ENCODE results near the gene C1orf167. TPM values are rescaled to one million over a fixed set of nuclear protein-coding genes. Genes with fewer than 3 reads are reported as not detected.
A peak's percentile ranks its signal among the peaks of the same experiment; 100 is the strongest.

The C1orf167 gene
- total RNA-seq, 1 experiment from 2014 or later, result not detected

DNA sequence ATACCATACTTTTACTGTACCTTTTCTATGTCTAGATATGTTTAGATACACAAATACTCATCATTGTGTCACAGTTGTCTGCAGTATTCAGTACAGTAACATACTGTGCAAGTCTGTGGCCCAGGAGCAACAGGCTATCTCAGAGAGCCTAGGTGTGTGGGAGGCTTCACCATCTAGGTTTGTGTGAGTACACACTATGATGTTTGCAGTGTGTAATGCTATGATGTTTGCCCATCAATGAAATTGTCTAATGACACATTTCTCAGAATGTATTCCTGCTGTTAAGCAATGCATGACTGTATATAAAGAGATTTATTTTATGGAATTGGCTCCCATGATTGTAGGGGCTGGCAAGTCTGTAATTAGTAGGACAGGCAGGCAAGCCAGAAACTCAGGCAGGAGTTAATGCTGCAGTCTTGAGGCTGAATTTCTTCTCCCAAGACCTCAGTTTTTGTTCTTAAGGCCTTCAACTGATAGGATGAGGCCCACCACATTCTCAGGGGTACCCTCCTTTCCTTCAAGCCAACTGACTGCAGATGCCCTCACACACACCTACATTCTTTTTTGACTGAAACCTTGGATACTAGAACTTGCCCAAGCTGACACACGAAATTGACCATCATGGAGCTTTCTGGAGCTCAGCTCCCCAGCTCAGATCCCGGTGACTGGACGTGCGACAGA is 33.7 kb upstream of the C1orf167 start:
- Mint-ChIP-seq H3K9me3 (ENCODE audit: unreplicated experiment) (no peaks in the 10 kb centered on the region), H3K36me3 (ENCODE audit: insufficient read depth, unreplicated experiment) (no peaks in the 10 kb centered on the region), H3K4me3 (ENCODE audit: unreplicated experiment) (no peak overlapping the region), H3K4me1 (ENCODE audit: insufficient read depth, unreplicated experiment) (peaks cover 9% of the 10 kb centered on the region), H3K27ac (ENCODE audit: low read depth, unreplicated experiment) (no peak overlapping the region), H3K27me3 (ENCODE audit: insufficient read depth, unreplicated experiment) (no peaks in the 10 kb centered on the region)
- intact Hi-C loops (cut with micrococcal nuclease), result no loop called here
- no peak for DNase-seq (ENCODE audit: unreplicated experiment)
- ChIA-PET POLR2A (no interaction called here), CTCF (interaction anchor here (1.1 kb wide), 1 partner anchor 8 kb away, joined by 6 read pairs; no protein-coding TSS in a partner anchor)
- BruUV-seq (replicated peaks), result no TSS peak
- no peak for TF ChIP-seq CTCF (IDR thresholded peaks at IDR 0.05; ENCODE audit: unreplicated experiment)

DNA sequence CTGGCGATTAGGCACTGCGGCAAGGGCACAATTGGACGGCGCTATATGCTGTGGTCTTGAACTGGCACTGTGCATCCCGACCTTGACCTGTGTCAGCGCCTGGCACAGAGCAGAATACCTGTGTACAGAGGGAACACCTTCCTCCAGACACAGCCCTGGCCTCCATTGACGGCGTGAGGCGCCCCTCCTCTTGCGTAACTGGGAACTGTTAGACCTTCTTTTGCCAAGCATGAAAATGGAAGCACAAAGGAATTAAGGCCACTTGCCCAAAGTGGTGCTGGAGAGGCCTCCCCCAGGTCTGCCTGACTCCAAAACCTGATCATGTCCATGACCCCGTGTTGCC is 32.9 kb upstream of the C1orf167 start:
- Mint-ChIP-seq H3K27me3 (ENCODE audit: insufficient read depth, unreplicated experiment) (no peaks in the 10 kb centered on the region), H3K27ac (ENCODE audit: low read depth, unreplicated experiment) (no peak overlapping the region), H3K9me3 (ENCODE audit: unreplicated experiment) (no peaks in the 10 kb centered on the region), H3K36me3 (ENCODE audit: insufficient read depth, unreplicated experiment) (no peaks in the 10 kb centered on the region), H3K4me1 (ENCODE audit: insufficient read depth, unreplicated experiment) (peaks cover 9% of the 10 kb centered on the region), H3K4me3 (ENCODE audit: unreplicated experiment) (no peak overlapping the region)
- no peak for TF ChIP-seq CTCF (IDR thresholded peaks at IDR 0.05; ENCODE audit: unreplicated experiment)
- intact Hi-C loops (cut with micrococcal nuclease), result no loop called here
- ChIA-PET CTCF (interaction anchor here (1.1 kb wide), 1 partner anchor 9 kb away, joined by 6 read pairs; no protein-coding TSS in a partner anchor), POLR2A (no interaction called here)
- no TSS peak for BruUV-seq (replicated peaks)
- DNase-seq (ENCODE audit: unreplicated experiment), result no peak

GRCh38 chr1:11729498-11730428 is 32.2 kb upstream of the C1orf167 start:
- ChIA-PET CTCF (no interaction called here), POLR2A (interaction anchor here (0.9 kb wide), 1 partner anchor 77 kb away, joined by 4 read pairs; no protein-coding TSS in a partner anchor)
- no peak overlapping the region for H3K4me3 Mint-ChIP-seq (ENCODE audit: unreplicated experiment)
- BruUV-seq (replicated peaks), result no TSS peak
- no peaks in the 10 kb centered on the region for H3K9me3 Mint-ChIP-seq (ENCODE audit: unreplicated experiment)
- H3K27ac Mint-ChIP-seq (ENCODE audit: low read depth, unreplicated experiment), result no peak overlapping the region
- H3K36me3 Mint-ChIP-seq (ENCODE audit: insufficient read depth, unreplicated experiment), result no peaks in the 10 kb centered on the region
- intact Hi-C loops (cut with micrococcal nuclease), result no loop called here
- H3K27me3 Mint-ChIP-seq (ENCODE audit: insufficient read depth, unreplicated experiment), result no peaks in the 10 kb centered on the region
- no peak for TF ChIP-seq CTCF (IDR thresholded peaks at IDR 0.05; ENCODE audit: unreplicated experiment)
- peaks cover 9% of the 10 kb centered on the region for H3K4me1 Mint-ChIP-seq (ENCODE audit: insufficient read depth, unreplicated experiment)
- no peak for DNase-seq (ENCODE audit: unreplicated experiment)

- Mint-ChIP-seq H3K36me3 (ENCODE audit: insufficient read depth, unreplicated experiment) (no peaks in the 10 kb centered on the region), H3K4me3 (ENCODE audit: unreplicated experiment) (no peak overlapping the region), H3K9me3 (ENCODE audit: unreplicated experiment) (no peaks in the 10 kb centered on the region), H3K27me3 (ENCODE audit: insufficient read depth, unreplicated experiment) (no peaks in the 10 kb centered on the region), H3K4me1 (ENCODE audit: insufficient read depth, unreplicated experiment) (peaks cover 9% of the 10 kb centered on the region), H3K27ac (ENCODE audit: low read depth, unreplicated experiment) (no peak overlapping the region)
- intact Hi-C loops (cut with micrococcal nuclease), result no loop called here
- BruUV-seq (replicated peaks), result no TSS peak
- ChIA-PET POLR2A (interaction anchor here (0.9 kb wide), 1 partner anchor 77 kb away, joined by 4 read pairs; no protein-coding TSS in a partner anchor), CTCF (interaction anchor here (0.6 kb wide), 2 partner anchors 30 to 112 kb away, joined by 3 to 4 read pairs; no protein-coding TSS in a partner anchor)
- no peak for TF ChIP-seq CTCF (IDR thresholded peaks at IDR 0.05; ENCODE audit: unreplicated experiment)
- DNase-seq (ENCODE audit: unreplicated experiment), result peak; percentile 68
These were observed 31.5 kb upstream of the C1orf167 start for GRCh38 chr1:11730429-11730891.

All from MCF 10A (cell line).